ENCODE data around the gene BICRA. TPM values are rescaled to one million over a fixed set of nuclear protein-coding genes. Genes with fewer than 3 reads are reported as not detected.

Gene BICRA
- total RNA-seq, 1 experiment from 2014 or later = 23.1 TPM

- no peaks in the 10 kb centered on the region for H3K9me3 ChIP-seq (ENCODE audit: low read depth, low read length, poor library complexity, severe bottlenecking)
- no peaks in the 10 kb centered on the region for H3K4me1 ChIP-seq (ENCODE audit: insufficient read depth, low read length, poor library complexity, severe bottlenecking)
- no peak for DNase-seq (ENCODE audit: low spot score)
- intact Hi-C loops (cut with micrococcal nuclease; ENCODE audit: unreplicated experiment) = no loop called here
- no TSS peak for BruUV-seq (replicated peaks)
- peaks cover 12% of the 10 kb centered on the region for H3K36me3 ChIP-seq (ENCODE audit: insufficient read depth, low read length, poor library complexity, severe bottlenecking)
- H3K27me3 ChIP-seq (replicated peaks; ENCODE audit: insufficient read depth, low read depth, low read length, poor library complexity) = no peaks in the 10 kb centered on the region
- no peak overlapping the region for H3K27ac ChIP-seq (ENCODE audit: low read depth, low read length, poor library complexity, severe bottlenecking)
- ChIA-PET POLR2A (ENCODE audit: low non-redundant PET) (no interaction called here), CTCF (no interaction called here)
- no peak overlapping the region for H3K4me3 ChIP-seq (ENCODE audit: low read depth, low read length, poor library complexity, severe bottlenecking)
- TF ChIP-seq EZH2 (IDR thresholded peaks at IDR 0.05; ENCODE audit: borderline replicate concordance, low read depth, low read length, poor library complexity, severe bottlenecking) (no peak), CTCF (conservative IDR thresholded peaks at IDR 0.05; ENCODE audit: low read depth, low read length) (no peak)
These were observed 74.0 kb downstream of the BICRA start for GRCh38 chr19:47682939-47683338.

- ChIA-PET POLR2A (ENCODE audit: low non-redundant PET) (interaction anchor here (0.5 kb wide), 1 partner anchor 282 kb away, joined by 14 read pairs; no protein-coding TSS in a partner anchor), CTCF (interaction anchor here (0.6 kb wide), 1 partner anchor 21 kb away, joined by 4 read pairs; no protein-coding TSS in a partner anchor)
- H3K36me3 ChIP-seq (ENCODE audit: insufficient read depth, low read length, poor library complexity, severe bottlenecking) = peaks cover 3% of the 10 kb centered on the region
- no peak for TF ChIP-seq CTCF (conservative IDR thresholded peaks at IDR 0.05; ENCODE audit: low read depth, low read length)
- no peak for TF ChIP-seq EZH2 (IDR thresholded peaks at IDR 0.05; ENCODE audit: borderline replicate concordance, low read depth, low read length, poor library complexity, severe bottlenecking)
- intact Hi-C loops (cut with micrococcal nuclease; ENCODE audit: unreplicated experiment) = no loop called here
- no peak overlapping the region for H3K27ac ChIP-seq (ENCODE audit: low read depth, low read length, poor library complexity, severe bottlenecking)
- no peak for DNase-seq (ENCODE audit: low spot score)
- no peaks in the 10 kb centered on the region for H3K9me3 ChIP-seq (ENCODE audit: low read depth, low read length, poor library complexity, severe bottlenecking)
- no peaks in the 10 kb centered on the region for H3K27me3 ChIP-seq (replicated peaks; ENCODE audit: insufficient read depth, low read depth, low read length, poor library complexity)
- H3K4me1 ChIP-seq (ENCODE audit: insufficient read depth, low read length, poor library complexity, severe bottlenecking) = no peaks in the 10 kb centered on the region
- BruUV-seq (replicated peaks) = no TSS peak
- H3K4me3 ChIP-seq (ENCODE audit: low read depth, low read length, poor library complexity, severe bottlenecking) = no peak overlapping the region
These were observed 77.9 kb downstream of the BICRA start for GRCh38 chr19:47686679-47687450.

- no TSS peak for BruUV-seq (replicated peaks)
- no peak for DNase-seq (ENCODE audit: low spot score)
- H3K4me3 ChIP-seq (ENCODE audit: low read depth, low read length, poor library complexity, severe bottlenecking) = no peak overlapping the region
- H3K9me3 ChIP-seq (ENCODE audit: low read depth, low read length, poor library complexity, severe bottlenecking) = no peaks in the 10 kb centered on the region
- ChIA-PET CTCF (no interaction called here), POLR2A (ENCODE audit: low non-redundant PET) (interaction anchor here (0.6 kb wide), 1 partner anchor 923 kb away, joined by 4 read pairs; no protein-coding TSS in a partner anchor)
- intact Hi-C loops (cut with micrococcal nuclease; ENCODE audit: unreplicated experiment) = no loop called here
- H3K36me3 ChIP-seq (ENCODE audit: insufficient read depth, low read length, poor library complexity, severe bottlenecking) = peaks cover 3% of the 10 kb centered on the region
- no peaks in the 10 kb centered on the region for H3K27me3 ChIP-seq (replicated peaks; ENCODE audit: insufficient read depth, low read depth, low read length, poor library complexity)
- H3K4me1 ChIP-seq (ENCODE audit: insufficient read depth, low read length, poor library complexity, severe bottlenecking) = no peaks in the 10 kb centered on the region
- H3K27ac ChIP-seq (ENCODE audit: low read depth, low read length, poor library complexity, severe bottlenecking) = no peak overlapping the region
- TF ChIP-seq CTCF (conservative IDR thresholded peaks at IDR 0.05; ENCODE audit: low read depth, low read length) (no peak), EZH2 (IDR thresholded peaks at IDR 0.05; ENCODE audit: borderline replicate concordance, low read depth, low read length, poor library complexity, severe bottlenecking) (no peak)
These were observed 79.0 kb downstream of the BICRA start for GRCh38 chr19:47687906-47688305.
